ENCODE measurements around the gene ST6GALNAC2.

ST6GALNAC2 gene

DNA sequence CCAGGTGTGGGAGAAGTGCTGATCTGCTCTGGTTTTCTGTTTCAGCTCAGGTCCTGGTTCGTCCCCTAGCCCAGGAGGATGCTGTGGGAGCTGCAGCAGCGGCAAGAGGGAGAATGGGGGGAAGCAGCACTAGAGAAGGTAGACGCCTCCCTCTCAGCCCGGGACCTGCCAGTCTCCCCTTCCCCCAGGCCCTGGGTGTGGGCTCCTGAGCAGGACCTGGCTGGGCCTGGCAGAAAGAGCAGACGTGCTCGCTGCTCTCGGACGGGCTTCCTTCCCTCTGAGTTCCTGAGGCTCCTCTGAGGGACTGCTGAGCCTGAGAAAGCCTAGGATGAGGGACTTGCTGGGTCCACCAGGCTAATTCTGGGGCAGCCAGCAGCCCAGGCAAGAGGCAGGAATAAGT, 42.7 kb downstream of the ST6GALNAC2 start:
- Histone ChIP-seq H3K27me3 (ENCODE audit: low read depth, low read length) (peaks cover 9% of the 10 kb centered on the region), H3K36me3 (ENCODE audit: control insufficient read depth in 1 of 2, insufficient read depth in 2 of 2, low read length in 2 of 2) (no peaks in the 10 kb centered on the region), H3K4me1 (ENCODE audit: control insufficient read depth in 1 of 2, insufficient read depth in 2 of 2, low read length in 2 of 2) (peaks cover 15 to 50% of the 10 kb centered on the region in 2 donors), H3K4me3 (ENCODE audit: low read depth in 1 of 2, low read length in 2 of 2) (no peak overlapping the region), H3K27ac (ENCODE audit: low read length) (no peak overlapping the region), H3K9me3 (ENCODE audit: control insufficient read depth in 1 of 2, low read length in 2 of 2) (no peaks in the 10 kb centered on the region)

DNA sequence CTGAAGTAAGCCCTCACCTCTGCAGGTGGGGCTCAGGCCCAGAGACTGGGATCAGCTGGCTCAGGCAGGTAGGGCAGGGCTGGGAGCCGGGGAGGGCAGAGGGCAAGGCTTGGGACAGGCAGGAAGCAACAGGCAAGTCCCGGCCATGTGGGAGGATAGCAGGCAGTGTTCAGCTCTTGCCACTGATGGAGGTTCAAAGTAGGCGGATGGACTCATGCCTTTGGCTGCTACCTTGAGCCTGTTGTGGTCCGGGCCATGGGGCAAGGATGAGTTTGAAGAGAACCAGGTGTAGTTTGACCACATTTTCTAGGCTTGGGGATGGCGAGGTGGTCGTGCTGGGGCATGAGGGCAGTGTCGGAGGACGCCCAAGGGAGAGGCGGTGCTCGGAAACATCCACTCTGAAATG, 43.1 kb downstream of the ST6GALNAC2 start:
- H3K4me3 ChIP-seq (ENCODE audit: low read depth in 1 of 2, low read length in 2 of 2), result no peak overlapping the region
- no peaks in the 10 kb centered on the region for H3K9me3 ChIP-seq (ENCODE audit: control insufficient read depth in 1 of 2, low read length in 2 of 2)
- H3K36me3 ChIP-seq (ENCODE audit: control insufficient read depth in 1 of 2, insufficient read depth in 2 of 2, low read length in 2 of 2), result no peaks in the 10 kb centered on the region
- H3K27ac ChIP-seq (ENCODE audit: low read length), result no peak overlapping the region
- peaks cover 9% of the 10 kb centered on the region for H3K27me3 ChIP-seq (ENCODE audit: low read depth, low read length)
- peaks cover 13 to 53% of the 10 kb centered on the region in 2 donors for H3K4me1 ChIP-seq (ENCODE audit: control insufficient read depth in 1 of 2, insufficient read depth in 2 of 2, low read length in 2 of 2)

DNA sequence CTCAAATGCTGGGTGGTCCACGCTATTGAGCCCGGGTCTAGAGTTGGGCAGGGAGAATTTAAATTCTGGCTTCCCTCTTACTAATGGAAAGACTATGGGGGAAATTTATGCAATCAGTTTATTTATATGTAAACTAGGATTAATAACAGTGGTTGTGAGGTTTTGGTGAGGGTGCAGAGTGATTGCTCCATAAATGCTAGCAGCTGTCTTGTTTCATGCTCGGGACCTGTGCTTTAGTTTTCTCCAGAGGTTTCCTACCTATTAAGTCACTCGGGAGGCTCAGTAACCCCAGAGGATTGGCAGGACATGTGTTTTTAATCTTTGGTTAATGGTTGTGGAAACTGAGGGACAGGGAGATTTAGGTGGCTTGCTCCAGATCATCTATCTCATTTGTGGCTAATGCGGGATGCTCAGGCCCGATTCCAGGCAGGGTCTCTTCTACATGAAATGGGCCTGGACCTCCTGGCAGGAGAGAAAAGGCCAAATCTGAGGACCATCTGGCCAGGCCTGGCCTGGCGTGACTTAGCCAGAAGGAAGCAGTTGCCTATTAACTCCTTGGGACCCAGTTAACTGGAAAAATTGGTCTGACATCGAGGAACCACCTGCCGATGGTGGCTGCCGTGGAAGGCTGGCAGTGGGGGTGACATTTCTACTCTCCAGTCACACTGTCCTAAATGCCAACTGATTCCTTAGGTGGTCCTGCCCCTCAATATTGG, 43.8 kb downstream of the ST6GALNAC2 start:
- Histone ChIP-seq H3K36me3 (ENCODE audit: control insufficient read depth in 1 of 2, insufficient read depth in 2 of 2, low read length in 2 of 2) (no peaks in the 10 kb centered on the region), H3K4me1 (ENCODE audit: control insufficient read depth in 1 of 2, insufficient read depth in 2 of 2, low read length in 2 of 2) (peaks cover 7 to 49% of the 10 kb centered on the region in 2 donors), H3K9me3 (ENCODE audit: control insufficient read depth in 1 of 2, low read length in 2 of 2) (no peaks in the 10 kb centered on the region), H3K4me3 (ENCODE audit: low read depth in 1 of 2, low read length in 2 of 2) (no peak overlapping the region), H3K27me3 (ENCODE audit: low read depth, low read length) (peaks cover 9% of the 10 kb centered on the region), H3K27ac (ENCODE audit: low read length) (no peak overlapping the region)

DNA sequence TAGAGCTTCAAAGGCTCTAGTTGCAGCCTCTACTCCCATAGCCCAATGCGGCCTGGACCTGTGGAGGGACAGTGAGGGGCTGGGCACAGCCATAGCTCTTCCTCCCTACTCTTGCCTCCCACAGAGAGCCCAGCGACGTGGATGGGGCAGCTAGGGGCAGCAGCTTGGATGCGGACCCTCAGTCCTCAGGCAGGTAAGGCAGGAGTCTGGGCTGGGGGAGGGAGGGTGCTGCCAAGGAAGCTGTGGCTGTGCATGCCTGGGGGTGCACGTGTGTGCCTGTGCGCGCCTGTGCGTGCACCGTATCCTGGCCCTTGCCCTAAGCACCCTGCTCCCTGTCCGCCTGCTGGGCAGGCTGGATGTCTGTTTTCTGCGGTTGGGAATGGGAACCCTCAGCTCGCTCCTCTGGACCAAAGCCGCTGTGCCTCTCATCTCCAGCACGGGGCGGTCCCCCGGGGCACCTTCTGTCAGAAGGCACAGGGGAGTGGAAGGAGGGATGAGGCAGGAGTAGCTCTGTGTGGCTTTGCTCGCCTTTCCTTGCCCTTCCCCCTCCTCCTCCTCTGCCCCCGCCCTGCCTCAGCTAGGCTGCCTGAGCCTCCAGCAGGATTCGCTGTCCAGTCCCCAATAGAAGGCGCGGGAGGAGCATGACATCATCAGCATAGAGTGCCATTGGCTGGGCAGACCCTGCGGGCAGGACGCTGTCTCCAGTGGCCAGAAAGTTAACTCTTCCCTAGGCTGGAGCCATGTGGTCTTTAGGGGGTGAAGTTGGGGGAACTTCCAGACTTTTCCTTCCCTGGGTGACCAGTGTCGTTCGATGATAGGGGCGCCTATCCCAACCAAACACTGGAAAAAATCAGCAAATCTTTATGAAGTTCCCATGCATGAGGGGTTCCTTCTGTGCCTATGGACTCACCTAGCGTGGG, 45.0 kb downstream of the ST6GALNAC2 start:
- Histone ChIP-seq H3K4me3 (ENCODE audit: low read depth in 1 of 2, low read length in 2 of 2) (peak overlapping the region; percentile 47 to 66), H3K27ac (ENCODE audit: low read length) (no peak overlapping the region), H3K9me3 (ENCODE audit: control insufficient read depth in 1 of 2, low read length in 2 of 2) (no peaks in the 10 kb centered on the region), H3K36me3 (ENCODE audit: control insufficient read depth in 1 of 2, insufficient read depth in 2 of 2, low read length in 2 of 2) (no peaks in the 10 kb centered on the region), H3K4me1 (ENCODE audit: control insufficient read depth in 1 of 2, insufficient read depth in 2 of 2, low read length in 2 of 2) (peaks cover 0 to 40% of the 10 kb centered on the region in 2 donors), H3K27me3 (ENCODE audit: low read depth, low read length) (peaks cover 9% of the 10 kb centered on the region)

DNA sequence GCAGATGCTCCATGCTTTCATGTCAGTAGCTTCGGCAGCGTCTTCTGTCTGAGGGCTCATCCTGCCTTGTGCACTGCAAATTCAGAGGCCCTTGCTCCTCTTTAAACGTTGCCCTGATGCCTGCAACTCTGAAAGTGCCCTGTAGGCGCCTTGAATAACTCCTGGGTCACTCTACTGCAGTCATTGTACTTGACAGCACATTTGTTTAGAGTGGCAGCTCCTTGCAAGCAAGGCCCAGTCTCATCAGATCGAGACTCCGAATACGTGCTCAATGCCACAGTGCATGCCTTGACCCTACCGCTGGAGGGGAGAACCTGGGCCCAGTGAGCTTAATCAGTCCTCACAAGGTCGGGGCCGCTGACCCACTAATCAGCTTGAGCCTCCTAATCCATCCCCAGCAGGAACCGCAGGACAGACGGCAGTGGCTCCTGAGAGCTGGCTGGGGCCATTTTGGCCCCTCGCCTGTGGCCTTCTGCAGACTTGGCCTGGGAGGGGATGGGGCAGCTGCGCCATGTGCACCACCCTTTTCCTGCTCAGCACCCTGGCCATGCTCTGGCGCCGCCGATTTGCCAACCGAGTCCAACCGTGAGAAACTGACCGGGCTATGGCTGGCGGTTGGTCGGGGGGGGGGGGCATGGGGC, 45.9 kb downstream of the ST6GALNAC2 start, which contains the start of gene PRCD:
PRCD (plus strand) TSS at position 414 of the 641 bp plus-strand sequence; CDS start at position 512, 98 bp downstream.
- Histone ChIP-seq H3K27ac (ENCODE audit: low read length) (no peak within 1 kb of the TSS), H3K36me3 (ENCODE audit: control insufficient read depth in 1 of 2, insufficient read depth in 2 of 2, low read length in 2 of 2) (no peaks in the 10 kb centered on the region), H3K27me3 (ENCODE audit: low read depth, low read length) (peaks cover 9% of the 10 kb centered on the region), H3K9me3 (ENCODE audit: control insufficient read depth in 1 of 2, low read length in 2 of 2) (no peaks in the 10 kb centered on the region), H3K4me3 (ENCODE audit: low read depth in 1 of 2, low read length in 2 of 2) (peak within 1 kb of the TSS; percentile 47 to 66), H3K4me1 (ENCODE audit: control insufficient read depth in 1 of 2, insufficient read depth in 2 of 2, low read length in 2 of 2) (peaks cover 0 to 45% of the 10 kb centered on the region in 2 donors)

DNA sequence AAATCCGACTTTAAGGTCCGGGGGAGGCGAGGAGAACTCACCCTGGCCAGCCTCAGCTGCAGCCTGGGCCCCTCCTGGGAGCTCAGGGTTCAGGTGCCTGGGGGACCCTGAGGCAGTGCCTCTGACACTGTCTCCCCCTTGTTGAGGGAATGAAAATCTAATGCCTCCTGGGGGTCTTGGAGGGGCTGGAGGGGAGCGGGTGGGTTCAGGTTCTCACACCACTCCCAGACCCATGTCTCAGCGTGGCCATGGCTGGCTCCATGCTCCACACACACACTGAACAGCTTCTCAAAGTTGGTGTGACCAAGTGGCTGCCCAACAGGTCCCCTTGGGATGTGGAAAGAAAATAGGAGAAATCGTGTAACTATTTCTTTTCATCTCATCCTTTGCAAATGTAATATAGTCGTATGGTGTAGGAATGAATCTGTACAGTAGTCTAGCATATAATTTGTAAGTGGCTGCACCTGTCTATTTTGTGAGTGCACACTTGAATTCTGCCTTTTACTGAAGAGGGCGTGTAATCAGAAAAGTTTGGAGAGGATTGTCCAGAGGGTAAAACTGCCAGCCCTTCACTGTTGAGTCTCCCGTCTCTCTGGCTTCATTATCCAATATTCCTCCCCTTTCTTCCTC, 46.6 kb downstream of the ST6GALNAC2 start:
- Histone ChIP-seq H3K27me3 (ENCODE audit: low read depth, low read length) (peaks cover 9% of the 10 kb centered on the region), H3K36me3 (ENCODE audit: control insufficient read depth in 1 of 2, insufficient read depth in 2 of 2, low read length in 2 of 2) (no peaks in the 10 kb centered on the region), H3K27ac (ENCODE audit: low read length) (no peak overlapping the region), H3K9me3 (ENCODE audit: control insufficient read depth in 1 of 2, low read length in 2 of 2) (no peaks in the 10 kb centered on the region), H3K4me1 (ENCODE audit: control insufficient read depth in 1 of 2, insufficient read depth in 2 of 2, low read length in 2 of 2) (peaks cover 0 to 40% of the 10 kb centered on the region in 2 donors), H3K4me3 (ENCODE audit: low read depth in 1 of 2, low read length in 2 of 2) (no peak overlapping the region)

DNA sequence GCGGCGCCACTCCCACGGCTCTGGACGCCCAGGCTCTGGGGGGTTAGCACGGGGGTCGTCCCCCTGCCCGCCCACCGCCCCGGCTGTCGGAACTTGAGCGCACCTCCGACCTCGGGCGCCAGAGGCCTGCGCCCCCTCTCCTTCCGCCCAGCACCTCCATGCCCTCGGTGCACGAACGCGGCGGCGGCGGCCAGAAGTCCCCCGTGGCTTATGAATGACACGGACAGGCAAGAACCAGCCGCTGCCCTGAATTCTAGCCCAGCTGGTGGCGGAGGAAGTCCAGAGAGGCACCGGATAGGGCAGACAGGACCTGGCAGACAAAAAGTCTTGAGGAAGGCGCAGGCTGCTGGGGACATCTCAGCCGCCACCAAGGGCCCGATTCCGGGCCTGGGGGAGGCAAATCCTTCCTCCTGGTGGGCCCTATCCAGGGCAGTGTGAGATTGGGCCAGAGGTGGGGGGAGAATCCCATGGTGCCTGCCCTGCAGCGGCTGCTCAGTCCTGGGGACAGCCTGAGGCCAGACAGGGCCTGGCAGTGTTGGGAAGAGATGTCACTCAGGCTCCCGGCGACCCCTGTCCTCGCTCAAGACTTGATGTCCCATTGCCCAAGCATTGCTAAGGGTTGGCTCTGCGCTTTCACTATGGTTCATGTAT, 47.3 kb downstream of the ST6GALNAC2 start:
- Histone ChIP-seq H3K9me3 (ENCODE audit: control insufficient read depth in 1 of 2, low read length in 2 of 2) (no peaks in the 10 kb centered on the region), H3K27me3 (ENCODE audit: low read depth, low read length) (peaks cover 9% of the 10 kb centered on the region), H3K4me1 (ENCODE audit: control insufficient read depth in 1 of 2, insufficient read depth in 2 of 2, low read length in 2 of 2) (peaks cover 0 to 34% of the 10 kb centered on the region in 2 donors), H3K4me3 (ENCODE audit: low read depth in 1 of 2, low read length in 2 of 2) (peak overlapping the region in 1 of 2 donors; percentile 60), H3K27ac (ENCODE audit: low read length) (no peak overlapping the region), H3K36me3 (ENCODE audit: control insufficient read depth in 1 of 2, insufficient read depth in 2 of 2, low read length in 2 of 2) (no peaks in the 10 kb centered on the region)

DNA sequence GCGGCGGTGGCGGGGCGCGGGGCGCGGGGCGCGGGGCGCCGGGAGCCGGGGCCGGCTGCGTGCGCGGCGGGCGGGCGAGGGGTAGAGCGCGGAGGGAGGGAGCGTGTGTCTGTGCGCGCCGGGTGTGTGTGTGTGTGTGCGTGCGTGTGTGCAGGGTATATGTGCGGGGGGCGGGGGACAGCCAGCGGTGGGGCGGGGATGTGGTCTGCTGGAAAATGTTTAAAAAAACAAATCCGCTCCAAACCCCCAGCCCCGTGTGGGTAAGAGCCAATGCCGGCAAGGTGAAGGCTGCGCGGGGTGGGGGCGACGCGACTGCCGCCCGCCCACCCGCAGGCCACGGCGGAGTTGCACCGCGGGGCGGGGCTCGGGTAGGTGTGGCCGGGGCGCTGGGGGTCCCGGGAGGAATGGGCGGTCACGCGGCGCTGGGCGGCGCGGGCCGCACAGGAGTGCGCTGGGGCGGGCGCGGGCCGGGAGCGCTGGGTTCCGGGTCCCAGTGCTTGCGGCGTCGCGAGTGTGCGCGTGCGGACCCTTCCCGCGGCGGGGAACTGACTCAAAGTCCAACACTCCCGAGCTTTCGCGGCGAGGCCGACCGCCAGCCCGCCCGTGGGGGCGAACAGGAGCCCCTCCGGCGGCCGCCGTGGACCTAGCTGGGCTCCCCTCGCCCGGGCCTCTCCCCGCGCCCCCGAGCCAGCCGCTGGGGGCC, 47.9 kb downstream of the ST6GALNAC2 start, which contains the start of gene CYGB:
CYGB (minus strand) TSS at position 132 of the 703 bp plus-strand sequence. CDS start 167 bp downstream, outside the sequence.
- Histone ChIP-seq H3K4me1 (ENCODE audit: control insufficient read depth in 1 of 2, insufficient read depth in 2 of 2, low read length in 2 of 2) (peaks cover 0 to 34% of the 10 kb centered on the region in 2 donors), H3K36me3 (ENCODE audit: control insufficient read depth in 1 of 2, insufficient read depth in 2 of 2, low read length in 2 of 2) (no peaks in the 10 kb centered on the region), H3K27ac (ENCODE audit: low read length) (no peak within 1 kb of the TSS), H3K9me3 (ENCODE audit: control insufficient read depth in 1 of 2, low read length in 2 of 2) (no peaks in the 10 kb centered on the region), H3K4me3 (ENCODE audit: low read depth in 1 of 2, low read length in 2 of 2) (peak within 1 kb of the TSS; percentile 7 to 60), H3K27me3 (ENCODE audit: low read depth, low read length) (peaks cover 9% of the 10 kb centered on the region)

DNA sequence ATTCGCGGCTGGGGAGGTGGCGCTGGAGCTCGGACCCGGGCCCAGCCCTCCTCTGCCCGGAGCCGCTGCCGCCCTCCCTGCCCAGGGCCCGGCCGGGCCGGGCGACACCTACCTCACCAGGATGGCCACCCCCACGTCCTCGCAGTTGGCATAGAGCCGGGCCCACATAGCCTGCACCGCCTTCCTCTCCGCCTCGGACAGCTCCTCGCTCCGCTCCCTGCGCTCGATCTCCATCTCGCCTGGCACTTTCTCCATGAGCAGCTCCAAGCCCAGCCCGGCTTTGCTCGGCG, 48.4 kb downstream of the ST6GALNAC2 start:
- Histone ChIP-seq H3K4me3 (ENCODE audit: low read depth in 1 of 2, low read length in 2 of 2) (peak overlapping the region in 1 of 2 donors; percentile 60), H3K9me3 (ENCODE audit: control insufficient read depth in 1 of 2, low read length in 2 of 2) (no peaks in the 10 kb centered on the region), H3K36me3 (ENCODE audit: control insufficient read depth in 1 of 2, insufficient read depth in 2 of 2, low read length in 2 of 2) (no peaks in the 10 kb centered on the region), H3K4me1 (ENCODE audit: control insufficient read depth in 1 of 2, insufficient read depth in 2 of 2, low read length in 2 of 2) (peaks cover 0 to 34% of the 10 kb centered on the region in 2 donors), H3K27ac (ENCODE audit: low read length) (no peak overlapping the region), H3K27me3 (ENCODE audit: low read depth, low read length) (peaks cover 9% of the 10 kb centered on the region)
